HG03135 (cell line): ENCODE data around the gene TFAP2A.

Experiments used
- ATAC-seq: cut with Tn5 transposase; IDR thresholded peaks from one replicate; pipeline ENCODE4 v1.9.1; 2021; ENCODE audit warnings: mild to moderate bottlenecking, moderate library complexity; ENCODE audit not compliant: unreplicated experiment

The TFAP2A gene

DNA sequence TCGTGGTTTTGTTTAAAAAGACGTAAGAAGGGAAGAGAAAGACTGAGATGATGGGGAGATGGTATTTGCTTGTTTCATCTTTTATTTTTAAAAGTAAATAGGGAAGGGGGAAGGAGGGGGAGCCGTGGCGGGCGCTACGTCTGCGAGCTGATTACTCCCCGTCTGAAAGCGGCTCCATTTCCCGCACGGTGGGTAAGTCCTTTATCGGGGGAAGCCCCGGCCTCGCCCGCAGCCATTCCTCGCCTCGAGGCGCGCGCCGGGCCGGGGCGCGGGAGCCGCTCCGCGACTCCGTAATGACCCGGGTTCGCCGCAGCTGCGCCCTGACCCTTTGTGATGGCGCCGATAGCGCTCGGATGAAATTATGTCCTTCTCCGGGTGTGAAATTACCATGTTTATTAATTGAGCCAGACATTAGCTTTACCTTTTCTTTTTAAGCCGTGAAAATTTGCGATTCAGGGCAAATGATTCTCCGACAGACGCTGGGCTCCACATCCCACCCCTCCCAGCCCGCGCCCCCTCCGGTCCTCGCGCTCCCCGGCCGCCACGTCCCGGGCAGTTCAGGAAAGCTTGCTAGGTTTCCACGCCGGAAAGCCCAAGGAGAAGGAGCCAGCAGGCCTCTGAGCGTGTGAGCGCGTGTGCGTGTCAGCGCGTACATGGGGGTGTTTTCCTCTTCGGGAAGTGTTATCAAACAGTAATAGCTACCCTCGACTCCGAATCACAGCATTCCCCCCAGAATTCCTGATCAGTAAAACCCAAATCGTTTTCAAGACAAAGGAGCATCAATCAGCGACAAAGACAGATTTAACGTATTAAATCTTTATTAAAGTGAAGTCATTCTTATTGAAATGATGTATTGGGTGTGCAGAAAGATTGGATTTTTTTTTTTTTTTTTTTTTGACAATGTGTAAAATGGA is 30.0 kb downstream of the TFAP2A start:
- ATAC-seq, result no peak

DNA sequence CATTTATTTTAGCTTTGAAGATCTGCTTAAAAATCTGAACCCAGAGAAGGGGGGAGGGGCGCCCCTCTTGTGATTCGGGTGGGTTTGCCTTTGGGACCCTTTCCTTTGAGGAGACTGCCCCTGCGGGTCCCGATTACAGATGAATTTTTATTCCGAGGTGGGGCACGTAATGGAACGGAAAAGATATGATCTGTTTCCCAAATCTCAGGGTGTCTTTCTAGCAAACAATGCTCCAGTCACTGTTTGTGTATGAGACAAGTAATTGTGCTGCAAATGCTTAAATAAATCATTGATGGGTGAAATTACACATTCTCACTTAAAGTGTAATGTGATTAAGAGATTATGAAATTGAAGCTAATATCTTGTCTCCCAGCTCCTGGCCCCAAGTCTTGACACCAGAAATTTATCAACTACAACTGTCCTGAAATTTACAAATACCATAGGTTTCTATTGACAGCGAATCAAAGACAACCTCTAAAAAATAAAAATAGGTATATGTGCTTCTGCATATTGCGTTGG is 30.7 kb downstream of the TFAP2A start:
- no peak for ATAC-seq

DNA sequence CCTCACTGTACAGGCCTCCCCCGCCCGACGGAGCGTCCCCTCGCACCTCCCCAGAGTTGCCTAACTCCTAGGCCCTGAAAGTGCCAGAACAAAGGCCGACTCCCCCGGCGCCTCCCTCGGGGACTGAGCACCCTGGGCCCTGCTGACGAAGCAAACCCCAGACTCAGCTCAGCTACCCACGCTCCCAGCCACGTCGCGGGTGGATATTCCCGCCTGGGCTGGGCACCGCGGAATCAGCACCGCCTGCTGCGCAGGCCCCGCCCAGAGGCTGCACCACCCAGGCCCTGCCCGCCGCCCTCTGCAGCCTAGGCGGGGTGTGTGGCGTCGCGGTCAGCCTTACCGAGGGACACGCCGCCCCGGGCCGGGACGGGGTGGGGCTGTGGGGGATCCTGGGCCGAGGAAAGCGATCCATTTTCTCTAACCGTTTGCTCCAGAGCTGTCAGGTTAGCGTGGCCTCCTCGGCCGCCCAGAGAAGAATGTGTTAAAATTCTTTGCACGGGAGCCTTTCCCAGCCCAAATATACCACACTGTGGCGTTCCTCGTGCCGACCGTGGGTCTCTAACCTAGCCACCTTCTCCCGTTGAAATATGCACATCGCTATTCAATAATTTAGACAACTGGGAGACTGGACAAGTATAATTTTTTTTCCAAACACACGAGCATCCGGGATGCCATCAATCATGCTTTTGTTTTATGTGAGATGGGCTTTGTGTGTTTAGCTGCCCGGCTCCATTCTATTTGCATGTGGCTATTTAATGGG is 31.4 kb downstream of the TFAP2A start:
- no peak for ATAC-seq

DNA sequence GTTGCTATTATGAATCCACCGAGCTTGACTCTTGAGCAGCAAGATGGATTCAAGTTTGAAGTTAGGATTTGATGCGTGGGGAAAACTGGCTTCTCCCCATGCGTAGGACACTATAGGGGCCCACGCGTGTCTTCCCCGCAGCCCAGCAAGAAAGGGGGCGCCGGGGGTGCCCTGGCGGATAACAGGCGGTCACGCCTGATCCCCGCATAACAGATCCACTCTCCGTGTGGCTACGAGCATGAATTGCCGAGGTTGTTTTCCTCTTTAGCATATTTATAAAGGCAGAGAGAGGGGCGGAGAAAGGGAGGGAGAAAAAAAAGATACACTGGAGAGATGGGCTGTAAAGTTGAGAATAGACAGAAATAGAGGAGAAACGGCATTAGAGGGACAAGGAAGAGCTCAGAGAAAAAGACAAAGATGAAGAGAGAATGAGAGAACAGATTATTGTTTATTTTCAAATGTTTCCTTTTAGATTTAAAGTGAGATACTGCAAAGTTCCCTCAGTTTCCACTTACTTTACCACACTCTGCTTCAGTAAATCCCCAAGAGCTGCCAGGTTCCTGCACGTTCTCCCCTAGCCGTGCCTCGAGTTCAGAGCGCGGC is 32.0 kb downstream of the TFAP2A start:
- ATAC-seq, result no peak

DNA sequence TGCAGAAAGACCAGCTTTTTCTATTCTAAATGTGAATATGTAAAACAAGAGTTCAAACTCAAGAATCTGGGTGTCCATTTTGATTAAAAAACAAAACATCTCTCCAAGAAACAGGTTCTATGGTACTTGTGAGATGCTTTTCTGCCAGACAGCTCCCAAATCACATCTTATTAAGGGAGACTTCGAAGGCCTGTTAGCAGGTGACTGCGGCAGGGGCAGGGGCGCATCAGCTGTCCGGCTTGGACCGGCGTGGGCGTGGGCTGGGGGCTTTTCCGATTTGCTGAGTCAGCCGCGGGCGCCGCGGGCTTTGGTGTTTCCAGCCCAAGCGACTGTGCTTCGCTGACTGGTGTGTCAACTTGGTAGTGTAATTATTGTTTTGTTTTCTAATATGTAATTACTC is 32.6 kb downstream of the TFAP2A start:
- no peak for ATAC-seq

DNA sequence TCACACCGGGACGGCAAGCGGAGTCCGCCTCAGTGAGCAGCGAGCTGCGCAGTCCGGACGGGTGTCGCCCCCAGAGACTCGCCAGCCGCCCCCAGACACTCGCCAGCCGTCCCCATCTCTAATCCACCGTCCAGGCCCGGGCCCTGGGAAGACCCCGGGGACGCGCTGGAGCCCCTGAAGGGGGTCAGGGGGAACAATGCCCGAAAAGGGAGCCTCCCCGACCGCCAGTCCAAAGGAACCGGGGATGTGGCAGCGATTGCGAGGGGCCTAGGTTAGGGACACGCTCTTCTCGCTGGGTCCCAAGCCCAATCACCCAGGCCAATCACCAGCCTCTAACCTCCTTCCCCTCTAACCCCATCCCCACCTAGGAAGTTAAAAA is 33.1 kb downstream of the TFAP2A start:
- no peak for ATAC-seq

DNA sequence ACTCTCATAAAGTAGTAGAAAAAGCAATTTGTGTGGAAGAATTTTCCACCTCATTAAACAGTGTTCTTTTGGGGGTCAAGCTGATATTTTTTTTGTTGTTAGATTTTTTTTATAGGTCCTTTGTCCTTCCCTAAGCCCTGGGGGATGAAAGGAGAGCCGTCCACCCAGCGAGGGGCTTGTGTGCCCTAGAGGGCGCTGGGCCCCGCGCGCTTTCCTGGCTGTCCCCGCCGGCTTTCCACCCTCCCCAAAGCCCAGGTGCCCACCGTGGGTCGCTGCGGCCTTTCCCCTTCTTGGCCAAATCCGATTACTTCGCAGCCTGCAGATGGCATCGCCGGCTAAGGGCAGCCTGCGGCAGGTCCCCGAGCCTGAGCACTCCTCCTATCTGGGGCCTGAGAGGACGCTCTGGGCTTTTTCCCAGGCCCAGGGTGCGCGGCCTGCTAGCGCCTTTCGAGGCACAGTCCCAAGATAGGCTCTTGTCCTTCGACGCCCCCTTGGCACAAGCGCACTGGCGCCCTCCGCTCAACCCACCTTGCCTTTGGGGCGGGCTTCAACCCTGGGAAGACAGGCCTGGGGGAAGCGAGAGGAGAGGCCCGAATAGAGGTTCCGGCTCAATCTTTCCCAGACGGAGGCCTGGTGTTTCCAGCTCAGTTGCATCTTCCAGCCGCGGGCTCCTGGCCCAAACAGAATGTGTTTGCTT is 33.6 kb downstream of the TFAP2A start:
- ATAC-seq, result no peak

DNA sequence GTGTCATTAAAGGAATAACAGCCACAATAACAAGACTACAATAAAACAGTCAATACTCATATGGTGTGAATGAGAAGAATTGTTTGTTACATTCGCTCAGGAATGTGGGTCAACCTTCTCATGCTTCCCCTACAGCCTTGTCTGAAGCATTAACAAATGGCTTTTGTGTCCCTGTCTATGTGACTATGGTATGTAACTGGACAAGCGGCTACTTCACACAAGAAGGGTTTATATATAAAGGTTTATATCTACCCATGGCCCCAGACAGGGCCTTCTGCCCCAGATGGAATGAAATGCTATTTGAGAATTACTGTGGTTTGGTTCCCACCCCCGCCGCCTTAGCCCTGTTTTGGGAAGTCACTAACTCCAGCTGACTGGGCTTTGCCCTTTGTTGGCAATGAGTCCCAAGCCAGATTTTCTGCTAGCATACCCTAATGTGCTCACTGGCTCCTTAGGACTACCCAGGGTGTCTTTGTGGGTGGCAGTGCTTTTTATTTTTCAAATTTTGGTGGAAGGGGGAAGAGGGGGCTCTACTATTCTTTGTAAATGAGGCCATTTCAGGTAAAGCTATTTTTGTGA is 39.4 kb downstream of the TFAP2A start:
- ATAC-seq, result no peak

DNA sequence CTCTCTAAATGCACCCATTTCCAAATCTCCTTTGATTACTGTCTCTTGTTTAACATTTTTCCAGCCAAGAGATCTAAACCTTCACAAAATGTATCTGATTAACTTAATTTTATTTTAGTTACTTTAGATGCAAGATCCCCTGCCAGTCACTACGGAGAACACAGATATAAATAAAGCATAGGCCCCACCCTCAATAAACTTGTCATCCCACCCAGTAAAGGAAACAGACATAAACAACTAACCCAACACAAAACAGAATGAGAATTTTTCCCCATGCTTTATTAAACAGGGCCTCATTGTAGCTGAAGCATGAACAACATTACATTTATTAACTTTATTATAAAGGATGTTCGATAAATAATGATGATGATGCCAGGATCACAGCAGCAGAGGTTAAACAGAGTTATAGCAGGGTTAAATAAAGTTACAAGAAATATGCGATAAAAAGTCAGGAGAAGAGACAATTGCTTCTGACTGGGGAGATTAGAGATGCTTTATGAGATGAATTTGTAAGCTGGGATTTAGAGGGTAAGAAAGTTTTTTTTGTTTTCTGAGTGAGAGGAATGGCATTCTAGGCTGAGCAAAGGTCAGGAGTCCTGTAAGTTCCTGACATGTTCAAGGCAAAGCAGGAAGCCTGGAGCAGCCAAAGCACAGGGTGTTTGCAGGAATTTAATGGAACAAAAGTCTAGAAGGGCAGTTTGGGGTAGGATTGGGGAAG is 41.1 kb downstream of the TFAP2A start:
- no peak for ATAC-seq

DNA sequence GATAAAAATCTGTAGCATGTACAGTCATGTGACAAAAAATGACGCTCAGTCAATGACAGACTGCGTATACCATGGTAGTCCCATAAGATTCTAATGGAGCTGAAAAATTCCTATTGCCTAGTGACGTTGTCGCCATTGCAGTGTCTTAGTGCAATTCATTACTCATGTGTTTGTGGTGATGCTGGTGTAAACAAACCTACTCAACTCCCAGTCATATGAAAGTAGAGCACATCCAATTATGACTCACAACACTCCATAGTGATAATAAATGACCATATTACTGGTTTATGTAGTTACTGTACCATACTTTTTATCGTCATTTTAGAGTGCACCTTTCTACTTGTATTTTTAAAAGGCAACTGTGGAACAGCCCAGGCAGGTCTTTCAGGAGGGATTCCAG is 45.0 kb downstream of the TFAP2A start:
- ATAC-seq, result no peak

DNA sequence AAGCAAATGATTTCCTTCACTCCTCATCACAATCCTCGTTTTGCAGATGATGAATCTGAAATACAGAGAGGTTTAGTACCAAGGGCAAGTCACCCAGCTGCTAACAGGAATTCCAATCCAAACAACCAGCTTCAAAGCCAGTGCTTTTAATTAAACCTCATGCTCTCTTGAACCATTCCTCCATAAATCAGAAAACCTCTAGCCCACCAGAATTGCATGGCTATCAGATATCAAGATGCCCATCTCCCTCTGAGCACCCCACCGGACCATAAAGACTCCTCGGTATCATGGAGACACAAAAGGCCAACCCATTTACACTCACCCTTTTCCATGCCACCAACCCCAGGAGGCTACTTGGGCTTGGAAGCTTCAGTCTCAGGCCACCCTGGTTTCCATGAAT is 46.0 kb downstream of the TFAP2A start:
- ATAC-seq, result no peak

DNA sequence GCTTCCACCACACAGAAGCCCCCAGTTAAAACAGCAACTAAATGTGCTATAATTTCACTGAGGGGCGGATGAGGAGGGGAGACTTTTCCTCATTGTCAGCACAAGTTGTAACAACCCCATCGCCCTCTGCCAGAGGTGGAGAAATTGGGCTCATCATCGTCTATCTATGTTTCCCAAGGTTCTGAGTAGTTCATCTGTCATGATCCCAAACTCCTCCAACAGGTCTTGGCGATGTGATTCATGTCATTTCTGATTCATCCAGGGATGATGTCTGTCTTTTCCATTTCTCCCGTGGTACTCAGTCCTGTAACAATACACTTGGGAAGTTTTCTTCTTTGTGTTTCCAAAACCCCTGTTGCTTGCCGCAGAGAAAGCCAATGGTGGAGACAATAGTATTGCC is 51.0 kb downstream of the TFAP2A start:
- no peak for ATAC-seq

DNA sequence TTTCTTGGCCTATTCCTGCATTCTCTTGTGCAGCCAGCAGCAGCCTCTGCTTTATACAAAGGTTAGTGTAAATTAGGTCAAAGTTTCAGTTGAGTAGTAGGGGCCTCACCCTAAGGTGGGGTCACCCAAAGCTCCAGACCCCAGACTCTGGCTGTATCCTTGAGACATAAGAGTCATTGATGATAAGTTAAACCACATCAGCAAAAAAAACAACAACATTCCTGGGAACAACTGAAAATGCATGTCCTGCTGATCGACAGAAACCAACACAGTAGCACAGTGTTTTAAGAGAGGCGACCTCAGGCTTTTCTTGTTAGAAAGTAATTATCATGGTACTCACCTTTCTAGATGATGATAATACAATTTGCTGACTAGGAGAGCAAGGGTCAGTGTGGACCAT is 52.6 kb downstream of the TFAP2A start:
- no peak for ATAC-seq

DNA sequence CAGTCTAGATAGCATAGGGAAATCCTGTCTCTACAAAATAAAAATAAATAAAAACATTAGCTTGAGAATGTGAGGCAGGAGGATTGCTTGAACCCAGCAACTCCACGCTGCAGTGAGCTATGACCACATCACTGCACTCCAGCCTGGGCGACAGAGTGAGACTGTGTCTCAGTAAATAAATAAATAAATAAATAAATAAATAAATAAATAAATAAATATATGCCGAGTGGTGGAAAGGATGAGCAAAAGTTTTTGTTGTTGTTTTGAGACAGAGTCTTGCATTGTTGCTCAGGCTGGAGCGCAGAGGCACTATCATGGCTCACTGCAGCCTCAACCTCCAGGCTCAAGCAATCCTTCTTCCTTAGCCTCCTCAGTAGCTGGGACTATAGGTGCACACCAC is 53.4 kb downstream of the TFAP2A start:
- no peak for ATAC-seq

DNA sequence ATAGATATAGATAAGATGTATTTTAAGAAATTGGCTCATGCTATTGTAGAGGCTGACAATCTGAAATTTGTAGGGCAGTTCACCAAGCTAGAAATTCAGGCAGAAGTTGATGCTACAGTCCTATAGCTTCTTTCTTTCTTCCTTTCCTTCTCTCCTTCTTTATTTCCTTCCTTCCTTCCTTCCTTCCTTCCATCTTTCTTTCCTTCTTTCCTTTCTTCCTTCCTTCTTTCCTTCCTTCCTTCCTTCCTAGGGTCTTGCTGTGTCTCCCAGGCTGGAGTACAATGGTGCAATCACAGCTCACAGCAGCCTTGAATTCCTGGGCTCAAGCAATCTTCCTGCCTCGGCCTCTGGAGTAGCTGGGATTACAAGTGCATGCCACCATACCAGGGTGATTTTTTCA is 55.3 kb downstream of the TFAP2A start:
- no peak for ATAC-seq

DNA sequence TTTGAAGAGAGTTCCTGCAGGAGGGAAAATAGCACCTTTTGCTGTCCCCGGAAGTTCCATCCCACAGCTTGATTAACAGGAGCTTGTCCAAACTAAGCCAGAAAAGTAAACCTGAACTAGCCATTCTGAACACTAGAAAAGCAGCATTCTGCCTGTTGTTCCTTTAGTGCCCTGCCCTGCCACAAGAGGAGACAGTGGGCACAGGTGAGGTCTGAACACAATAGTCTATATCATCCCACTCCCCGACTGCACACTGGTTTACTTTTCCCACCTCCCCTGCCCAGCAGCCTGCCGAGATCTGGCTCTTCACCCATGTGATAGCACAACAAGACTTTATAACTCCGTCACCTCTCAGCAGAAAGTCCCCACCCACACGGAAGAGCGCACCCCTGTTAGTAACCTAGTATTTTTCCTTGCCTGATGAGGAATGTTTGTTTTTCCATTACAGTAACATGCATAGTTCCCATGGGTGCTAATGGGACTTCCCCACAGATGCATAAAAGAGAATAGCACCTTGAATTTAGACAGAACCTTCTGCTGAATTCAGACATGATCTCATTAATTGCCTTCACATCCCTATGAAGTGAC is 59.7 kb downstream of the TFAP2A start:
- no peak for ATAC-seq

DNA sequence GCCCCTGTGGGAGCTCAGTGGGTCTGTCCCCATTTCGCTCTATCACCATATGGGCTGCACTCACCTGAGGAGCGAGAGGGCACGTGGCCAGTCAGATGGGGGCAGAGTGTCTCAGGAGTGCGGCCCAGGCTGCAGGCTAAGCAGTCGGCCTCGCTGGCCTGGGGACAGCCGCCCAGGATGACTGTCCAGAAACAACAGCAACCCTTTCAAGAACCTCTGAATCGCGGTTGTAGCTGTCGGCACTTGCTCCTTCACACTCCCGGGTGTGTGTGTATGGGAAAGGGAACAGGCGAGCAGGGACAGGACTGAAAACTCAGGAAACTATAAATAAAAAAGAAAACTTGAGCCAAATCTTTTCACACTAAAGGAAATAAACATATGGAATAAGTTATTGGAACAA is 63.1 kb downstream of the TFAP2A start:
- no peak for ATAC-seq

DNA sequence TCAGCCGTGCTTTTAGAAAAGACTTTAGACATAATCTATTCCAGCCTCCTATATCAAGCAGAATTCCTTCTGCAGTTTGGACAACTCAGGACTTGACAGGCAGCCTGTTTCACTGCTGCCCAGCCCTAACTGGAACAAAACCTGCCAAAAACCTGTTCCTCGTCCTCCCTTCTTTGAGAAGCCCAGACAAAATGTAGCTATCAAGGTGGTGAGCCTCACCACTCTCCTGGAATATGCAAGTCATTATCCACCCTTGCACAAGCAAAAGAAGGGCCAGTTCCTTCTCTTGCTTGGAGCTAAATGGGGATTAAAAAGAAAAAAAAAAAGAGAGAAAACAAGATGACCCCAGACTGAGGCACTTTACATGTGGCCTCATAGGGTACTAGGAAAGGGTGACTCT is 64.2 kb downstream of the TFAP2A start:
- ATAC-seq, result no peak

DNA sequence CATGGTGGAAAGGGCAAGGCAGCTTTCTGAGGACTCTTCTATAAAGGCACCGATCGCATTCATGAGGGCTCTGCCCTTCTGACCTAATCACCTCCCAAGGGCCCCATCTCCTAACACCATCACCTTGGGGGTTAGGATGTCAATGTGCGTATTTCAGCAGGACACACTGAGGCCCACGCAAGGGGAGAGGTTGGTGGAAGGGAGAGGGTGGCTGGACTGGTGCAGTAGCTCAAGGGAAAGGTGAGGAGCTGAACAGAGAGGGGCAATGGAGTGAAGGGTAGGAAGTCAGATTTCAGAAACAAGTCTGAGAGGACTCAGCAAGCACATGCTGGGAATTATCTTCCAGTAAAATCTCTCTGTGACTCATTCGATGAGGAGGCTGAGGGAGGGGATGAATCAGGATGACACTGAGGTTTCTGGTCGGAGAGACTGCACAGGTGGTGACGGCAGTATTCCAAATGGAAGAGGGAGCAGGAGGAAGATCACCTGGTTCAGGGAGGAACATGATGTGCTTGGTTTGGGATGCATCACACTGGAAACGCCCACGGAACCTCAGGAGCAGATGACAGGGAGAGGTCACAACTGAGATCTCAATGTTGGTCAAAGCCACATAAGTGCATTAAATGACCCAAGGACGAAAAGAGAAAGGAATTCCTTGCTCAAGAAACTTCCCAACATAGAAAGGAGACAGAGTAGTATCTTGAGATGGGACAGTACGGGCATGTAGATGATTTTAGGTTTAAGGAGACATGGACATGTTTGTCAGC is 67.1 kb downstream of the TFAP2A start:
- ATAC-seq, result no peak
